Transverse colon (tissue), 4 donors: ENCODE data around the gene AKR1B15. TPM values are rescaled to one million over a fixed set of nuclear protein-coding genes. Genes with fewer than 3 reads are reported as not detected.

ENCODE experiments used
- DNase-seq: peaks from one replicate; pipeline ENCODE4 v3.0.0-alpha.2; 2019
- H3K27ac ChIP-seq, 4 donors: fragments of 200-600 bp; sonication (generic); 2 replicates each; pipeline ENCODE4 v1.5.1; 2016 to 2018; ENCODE audit warnings: inconsistent platforms in 4 of 4
- H3K27me3 ChIP-seq: fragments of 200-600 bp; sonication (generic); 2 replicates; pipeline ENCODE4 v1.5.1; 2017; ENCODE audit warnings: inconsistent platforms
- H3K36me3 ChIP-seq, 4 donors: fragments of 200-600 bp; sonication (generic); 2 replicates each; pipeline ENCODE4 v1.5.1; 2017 to 2019; ENCODE audit warnings: inconsistent platforms in 4 of 4
- H3K4me1 ChIP-seq, 4 donors: fragments of 200-600 bp; sonication (generic); 2 replicates each; pipeline ENCODE4 v1.5.1; 2017 to 2020; ENCODE audit warnings: inconsistent platforms in 4 of 4
- H3K4me3 ChIP-seq, 4 donors: fragments of 200-600 bp; sonication (generic); 1 replicate in 1 of 4; 2 replicates in 3 of 4; pipeline versions ENCODE4 v1.5.1 to v1.6.1; 2017 to 2019; ENCODE audit warnings: inconsistent platforms in 4 of 4
- H3K9me3 ChIP-seq, 2 donors: fragments of 200-600 bp; sonication (generic); 2 replicates each; pipeline ENCODE4 v1.5.1; 2017 to 2019; ENCODE audit warnings: inconsistent platforms in 2 of 2
- EP300 ChIP-seq: sonication (generic); formaldehyde crosslinking; IDR thresholded peaks from one replicate; pipeline ENCODE4 v1.6.1; 2017; ENCODE audit warnings: antibody characterized with exemption, low read depth
- POLR2A ChIP-seq: fragments of 450-650 bp; IDR thresholded peaks from one replicate; pipeline ENCODE4 v1.6.1; 2016; ENCODE audit warnings: antibody characterized with exemption, mild to moderate bottlenecking, moderate library complexity
- POLR2AphosphoS5 ChIP-seq, 3 donors: sonication (generic); formaldehyde crosslinking; IDR thresholded peaks; one replicate each; pipeline ENCODE4 v1.6.1; 2016; ENCODE audit warnings: antibody characterized with exemption in 3 of 3
- WGBS, 2 donors: methylation state at CpG; one replicate each; pipeline ENCODE4 v1.1.5; 2018; ENCODE audit warnings: low coverage in 1 of 2; 5-methylcytosine and 5-hydroxymethylcytosine counted together
- in situ Hi-C, 4 donors: fragments of 200-750 bp; cut with MboI; loops; one replicate each; pipeline versions ENCODE4 v1.15.0 to v1.15.1; 2017; ENCODE audit warnings: low sequenced_read_pairs in 3 of 4, low pct_ligation_motif_present in 1 of 4, low pct_unique_long_range_greater_than_20kb in 1 of 4
- intact Hi-C: fragments of 100-400 bp; cut with DNase I; formaldehyde crosslinking; loops from one replicate; pipeline ENCODE4 v1.15.1; 2023; ENCODE audit warnings: low total_unique reads
- total RNA-seq, 4 donors: library from RNA; depleted of rRNA; stranded (reverse); fragments of >200 nt; gene quantifications; one replicate each; pipeline ENCODE4 v1.1.0, GENCODE V29; 2016
- TF ChIP-seq, protein P1 (sequence below), 5 experiments: fragments of 200-600 bp in 3 of 5; fragments of 450-650 bp in 2 of 5; sonication (generic) in 3 of 5; IDR thresholded peaks; 1 replicate in 2 of 5; 2 replicates in 3 of 5; pipeline ENCODE4 v1.5.1; 2016 to 2017; ENCODE audit warnings: antibody characterized with exemption in 5 of 5, inconsistent platforms in 3 of 5, mild to moderate bottlenecking in 2 of 5, moderate library complexity in 1 of 5

AKR1B15 gene
- total RNA-seq, 4 donors from 2014 or later: 0.48 TPM; not detected in 3

GRCh38 chr7:134504660-134505164, 44.2 kb upstream of the AKR1B15 start:
- TF ChIP-seq POLR2A (no peak), EP300 (no peak)
- TF ChIP-seq, protein P1, sequence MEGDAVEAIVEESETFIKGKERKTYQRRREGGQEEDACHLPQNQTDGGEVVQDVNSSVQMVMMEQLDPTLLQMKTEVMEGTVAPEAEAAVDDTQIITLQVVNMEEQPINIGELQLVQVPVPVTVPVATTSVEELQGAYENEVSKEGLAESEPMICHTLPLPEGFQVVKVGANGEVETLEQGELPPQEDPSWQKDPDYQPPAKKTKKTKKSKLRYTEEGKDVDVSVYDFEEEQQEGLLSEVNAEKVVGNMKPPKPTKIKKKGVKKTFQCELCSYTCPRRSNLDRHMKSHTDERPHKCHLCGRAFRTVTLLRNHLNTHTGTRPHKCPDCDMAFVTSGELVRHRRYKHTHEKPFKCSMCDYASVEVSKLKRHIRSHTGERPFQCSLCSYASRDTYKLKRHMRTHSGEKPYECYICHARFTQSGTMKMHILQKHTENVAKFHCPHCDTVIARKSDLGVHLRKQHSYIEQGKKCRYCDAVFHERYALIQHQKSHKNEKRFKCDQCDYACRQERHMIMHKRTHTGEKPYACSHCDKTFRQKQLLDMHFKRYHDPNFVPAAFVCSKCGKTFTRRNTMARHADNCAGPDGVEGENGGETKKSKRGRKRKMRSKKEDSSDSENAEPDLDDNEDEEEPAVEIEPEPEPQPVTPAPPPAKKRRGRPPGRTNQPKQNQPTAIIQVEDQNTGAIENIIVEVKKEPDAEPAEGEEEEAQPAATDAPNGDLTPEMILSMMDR (IDR thresholded peaks at IDR 0.05): no peak
- Histone ChIP-seq H3K9me3 (no peaks in the 10 kb centered on the region), H3K27me3 (no peaks in the 10 kb centered on the region), H3K36me3 (no peaks in the 10 kb centered on the region), H3K4me1 (no peaks in the 10 kb centered on the region), H3K27ac (no peak overlapping the region), H3K4me3 (no peak overlapping the region)
- in situ Hi-C loops: loop anchor here in 2 of 4 donors (5.0 to 10.0 kb wide), 2 partner anchors 60 to 62 kb away; no protein-coding TSS in a partner anchor
- no peak for DNase-seq
- intact Hi-C loops: no loop called here
- 75 to 100% methylated on average over 2 to 3 of the region's 3 CpGs for WGBS, 2 donors

DNA sequence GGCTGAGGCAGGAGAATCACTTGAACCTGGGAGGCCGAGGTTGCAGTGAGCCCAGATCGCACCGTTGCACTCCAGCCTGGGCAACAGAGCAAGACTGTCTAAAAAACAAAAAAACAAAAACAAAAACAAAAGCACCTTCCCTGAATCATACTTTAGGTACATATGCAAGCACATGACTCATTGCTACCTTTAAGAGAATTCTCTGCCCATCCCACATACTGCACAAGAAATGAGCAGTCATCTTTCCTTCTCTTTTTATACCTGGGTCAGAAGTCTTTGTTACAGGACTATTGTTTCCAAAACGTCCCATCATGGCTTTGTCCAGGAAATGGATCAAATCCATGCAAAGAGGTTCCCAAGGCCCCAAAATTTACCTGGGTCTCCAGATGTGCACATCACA, 43.1 kb upstream of the AKR1B15 start:
- 76 to 89% methylated on average over 4 of the region's 4 CpGs for WGBS, 2 donors
- no peaks in the 10 kb centered on the region for H3K9me3 ChIP-seq
- H3K4me1 ChIP-seq: no peaks in the 10 kb centered on the region
- in situ Hi-C loops: loop anchor here in 2 of 4 donors (5.0 to 10.0 kb wide), 2 partner anchors 61 to 64 kb away; no protein-coding TSS in a partner anchor
- no peak overlapping the region for H3K4me3 ChIP-seq
- DNase-seq: no peak
- no peaks in the 10 kb centered on the region for H3K36me3 ChIP-seq
- no peak overlapping the region for H3K27ac ChIP-seq
- intact Hi-C loops: no loop called here
- no peaks in the 10 kb centered on the region for H3K27me3 ChIP-seq
- TF ChIP-seq POLR2AphosphoS5 (IDR thresholded peaks at IDR 0.05): no peak
- TF ChIP-seq, protein P1 (IDR thresholded peaks at IDR 0.05): no peak
- no peak for TF ChIP-seq EP300
- no peak for TF ChIP-seq POLR2A

GRCh38 chr7:134509010-134509409, 39.9 kb upstream of the AKR1B15 start:
- TF ChIP-seq POLR2A (no peak), POLR2AphosphoS5 (IDR thresholded peaks at IDR 0.05) (no peak), EP300 (no peak)
- TF ChIP-seq, protein P1 (IDR thresholded peaks at IDR 0.05): no peak
- Histone ChIP-seq H3K36me3 (no peaks in the 10 kb centered on the region), H3K27ac (no peak overlapping the region), H3K9me3 (no peaks in the 10 kb centered on the region), H3K4me3 (no peak overlapping the region), H3K4me1 (no peaks in the 10 kb centered on the region), H3K27me3 (no peaks in the 10 kb centered on the region)
- WGBS, 2 donors: 96% methylated on average over 1 of the region's 1 CpG; no CpG with 5 or more reads in 1 of the 2 donors
- intact Hi-C loops: no loop called here
- in situ Hi-C loops: loop anchor here in 2 of 4 donors (5.0 to 10.0 kb wide), 2 partner anchors 64 to 67 kb away; no protein-coding TSS in a partner anchor
- no peak for DNase-seq

DNA sequence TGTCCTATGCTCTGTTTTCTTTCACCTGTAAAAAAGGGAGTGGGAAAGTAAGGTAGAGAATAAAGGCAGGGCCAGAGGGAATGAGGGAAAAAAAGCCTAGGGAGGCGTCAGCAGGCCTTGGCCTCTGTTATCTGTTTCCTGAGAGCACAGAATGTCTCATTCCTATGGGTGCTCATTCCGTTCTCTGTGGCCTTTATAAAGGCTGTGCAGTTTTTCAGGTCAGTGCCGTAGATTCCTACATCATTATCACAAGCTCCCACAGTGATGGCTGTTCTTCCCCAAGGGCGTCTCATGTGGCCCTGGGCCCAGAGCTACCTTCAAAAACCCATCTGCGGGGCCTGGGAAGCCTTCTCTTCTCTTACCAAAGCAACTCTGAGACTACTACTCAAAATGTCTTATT, 38.3 kb upstream of the AKR1B15 start:
- Histone ChIP-seq H3K9me3 (no peaks in the 10 kb centered on the region), H3K27me3 (no peaks in the 10 kb centered on the region), H3K4me3 (no peak overlapping the region), H3K36me3 (no peaks in the 10 kb centered on the region), H3K4me1 (peaks cover 0 to 4% (median 2%) of the 10 kb centered on the region in 4 donors), H3K27ac (no peak overlapping the region)
- in situ Hi-C loops: loop anchor here in 2 of 4 donors (10.0 kb wide), 1 partner anchor 94 kb away; no protein-coding TSS in a partner anchor
- DNase-seq: no peak
- TF ChIP-seq POLR2A (no peak), POLR2AphosphoS5 (IDR thresholded peaks at IDR 0.05) (no peak), EP300 (no peak)
- TF ChIP-seq, protein P1 (IDR thresholded peaks at IDR 0.05): no peak
- 68 to 88% methylated on average over 4 to 5 of the region's 5 CpGs for WGBS, 2 donors
- intact Hi-C loops: loop anchor here (5.0 to 10.0 kb wide), 2 partner anchors 78 to 94 kb away; no protein-coding TSS in a partner anchor
